Endothelial cell of umbilical vein (primary cell): ENCODE results near the gene CNR2. TPM values are rescaled to one million over a fixed set of nuclear protein-coding genes. Genes with fewer than 3 reads are reported as not detected.

Experiments
- BruUV-seq: library from RNA; stranded (reverse); fragments of 400-500 nt; replicated peaks from 2 replicates; lab custom pipeline; 2021; lab: Mats Ljungman, UMichigan
- CTCF ChIA-PET: fragments of 300-600, 350-600 bp; sonication (Branson Sonifier 250); formaldehyde crosslinking; loops from one replicate; lab custom pipeline; 2021; ENCODE audit warnings: antibody characterized with exemption, inconsistent platforms; lab: Charles Lee
- POLR2A ChIA-PET: fragments of 300-600, 350-600 bp; sonication (Branson Sonifier 250); formaldehyde crosslinking; loops from one replicate; lab custom pipeline; 2021; ENCODE audit warnings: antibody characterized with exemption, inconsistent platforms; lab: Charles Lee
- DNase-seq: peaks from one replicate; pipeline ENCODE4 v3.0.0-alpha.2; 2011; ENCODE audit warnings: low read depth, low spot score
- FAIRE-seq: peaks from 2 replicates; lab custom pipeline; 2011; peaks lifted over from hg19 to GRCh38; lab: Jason Lieb, UNC
- H2AFZ ChIP-seq: 2 replicates; pipeline ENCODE4 v1.6.0; 2012; ENCODE audit warnings: low read depth, low read length, control low read depth, inconsistent platforms
- H3K27ac ChIP-seq: 2 replicates; pipeline ENCODE4 v1.5.1; 2011; ENCODE audit warnings: low read depth, mild to moderate bottlenecking, control low read depth, low read length, moderate library complexity; ENCODE audit not compliant: insufficient read depth
- H3K27me3 ChIP-seq, 2 experiments: 2 replicates each; pipeline versions ENCODE4 v1.6.0 to v1.6.1; 2011; ENCODE audit warnings: low read length in 2 of 2, mixed read lengths in 1 of 2; ENCODE audit not compliant: control insufficient read depth in 2 of 2, insufficient read depth in 2 of 2
- H3K36me3 ChIP-seq, 2 experiments: 2 replicates in 1 of 2; 3 replicates in 1 of 2; pipeline ENCODE4 v1.5.1; 2011; ENCODE audit warnings: low read length in 2 of 2, mild to moderate bottlenecking in 1 of 2, moderate library complexity in 1 of 2; ENCODE audit not compliant: control insufficient read depth in 2 of 2, insufficient read depth in 2 of 2; ENCODE audit errors: extremely low read depth in 1 of 2
- H3K4me1 ChIP-seq: 3 replicates; pipeline ENCODE4 v1.5.1; 2011; ENCODE audit warnings: mild to moderate bottlenecking, low read length; ENCODE audit not compliant: control insufficient read depth, insufficient read depth; ENCODE audit errors: extremely low read depth
- H3K4me2 ChIP-seq: 2 replicates; pipeline ENCODE4 v1.6.1; 2011; ENCODE audit warnings: low read length, control low read depth, mixed read lengths; ENCODE audit not compliant: insufficient read depth
- H3K4me3 ChIP-seq, 3 experiments: fragments of 200-600 bp in 1 of 3; sonication (generic), shearing (Covaris generic) in 1 of 3; replicated peaks in 1 of 3; 2 replicates each; pipeline ENCODE4 v1.5.1; 2011 to 2016; ENCODE audit warnings: control low read depth in 3 of 3, low read length in 3 of 3, mild to moderate bottlenecking in 2 of 3, inconsistent platforms in 1 of 3, low read depth in 1 of 3, moderate library complexity in 1 of 3; ENCODE audit not compliant: insufficient read depth in 1 of 3
- H3K79me2 ChIP-seq: 2 replicates; pipeline ENCODE4 v1.6.0; 2012; ENCODE audit warnings: low read length, inconsistent platforms; ENCODE audit not compliant: control insufficient read depth, insufficient read depth
- H3K9ac ChIP-seq: replicated peaks from 2 replicates; pipeline ENCODE3; 2011; ENCODE audit warnings: low read length, control low read depth; ENCODE audit not compliant: insufficient read depth; ENCODE audit errors: extremely low read depth
- H3K9me1 ChIP-seq: replicated peaks from 3 replicates; pipeline ENCODE4 v1.6.0; 2011; ENCODE audit warnings: mild to moderate bottlenecking, low read length; ENCODE audit not compliant: control insufficient read depth, insufficient read depth; ENCODE audit errors: extremely low read depth
- H3K9me3 ChIP-seq: replicated peaks from 2 replicates; pipeline ENCODE4 v1.5.1; 2012; ENCODE audit warnings: low read length, inconsistent platforms; ENCODE audit not compliant: control insufficient read depth, insufficient read depth
- H4K20me1 ChIP-seq: replicated peaks from 2 replicates; pipeline ENCODE3; 2011; ENCODE audit warnings: mild to moderate bottlenecking, low read length; ENCODE audit not compliant: control insufficient read depth, insufficient read depth; ENCODE audit errors: extremely low read depth
- CTCF ChIP-seq, 2 donors: IDR thresholded peaks; 1 replicate in 1 of 2; 2 replicates in 1 of 2; pipeline ENCODE4 v1.5.1; 2011; ENCODE audit warnings: low read length in 2 of 2, mild to moderate bottlenecking in 2 of 2, moderate library complexity in 2 of 2, control low read depth in 1 of 2, inconsistent platforms in 1 of 2, low read depth in 1 of 2; ENCODE audit not compliant: insufficient read depth in 1 of 2; ENCODE audit errors: extremely low read depth in 1 of 2
- EZH2 ChIP-seq: IDR thresholded peaks from 2 replicates; pipeline ENCODE4 v1.6.1; 2012; ENCODE audit warnings: borderline replicate concordance, low read depth, mild to moderate bottlenecking, moderate library complexity, low read length, inconsistent platforms; ENCODE audit not compliant: severe bottlenecking
- FOS ChIP-seq: IDR thresholded peaks from 2 replicates; pipeline ENCODE4 v1.6.1; 2011; ENCODE audit warnings: mild to moderate bottlenecking, low read length, moderate library complexity, borderline replicate concordance; ENCODE audit not compliant: insufficient read depth
- GATA2 ChIP-seq: IDR thresholded peaks from 2 replicates; pipeline ENCODE4 v1.7.0; 2011; ENCODE audit warnings: low read depth, mild to moderate bottlenecking, moderate library complexity, mixed read lengths, low read length; ENCODE audit not compliant: insufficient read length, insufficient read depth
- JUN ChIP-seq: IDR thresholded peaks from 2 replicates; pipeline ENCODE4 v1.6.1; 2011; ENCODE audit warnings: borderline replicate concordance, low read depth; ENCODE audit not compliant: insufficient read length, insufficient read depth
- MAX ChIP-seq: IDR thresholded peaks from 2 replicates; pipeline ENCODE4 v1.6.1; 2011; ENCODE audit not compliant: insufficient read depth, insufficient read length
- MYC ChIP-seq: IDR thresholded peaks from one replicate; pipeline ENCODE4 v1.6.1; 2011; ENCODE audit warnings: mild to moderate bottlenecking, low read depth, low read length
- POLR2A ChIP-seq: IDR thresholded peaks from 2 replicates; pipeline ENCODE4 v1.6.1; 2012; ENCODE audit warnings: low read depth, mild to moderate bottlenecking, control low read depth, low read length
- POLR2AphosphoS5 ChIP-seq: IDR thresholded peaks from 2 replicates; pipeline ENCODE4 v1.6.1; 2012; ENCODE audit warnings: low read depth, mild to moderate bottlenecking, control low read depth, low read length, moderate library complexity; ENCODE audit not compliant: insufficient read depth
- dilution Hi-C: fragments of 300-500 bp; cut with MboI; formaldehyde crosslinking; loops from one replicate; pipeline ENCODE4 v1.15.0; 2019; ENCODE audit warnings: low sequenced_read_pairs; ENCODE audit not compliant: extremely low pct_ligation_motif_present
- intact Hi-C: fragments of 100-400 bp; cut with micrococcal nuclease; formaldehyde crosslinking; loops from one replicate; pipeline ENCODE4 v1.10.0; 2022
- polyA plus RNA-seq, 4 experiments: library from polyadenylated mRNA; depleted of rRNA in 3 of 4; stranded (reverse) in 3 of 4; unstranded in 1 of 4; fragments of >200 nt; gene quantifications; 2 replicates each; pipeline versions ENCODE4 v1.2.1 to v1.2.3, GENCODE V29; 2011 to 2012; ENCODE audit warnings: missing spikeins in 1 of 4
- total RNA-seq: library from RNA; stranded (reverse); gene quantifications from 2 replicates; pipeline ENCODE4 v1.2.3, GENCODE V29; 2021

The CNR2 gene
- total and polyA plus RNA-seq, 2 donors (not counting 3 experiments of a cell fraction or from before 2014, with no cell fraction given): not detected

- Histone ChIP-seq H3K27me3 (no peaks in the 10 kb centered on the region), H3K79me2 (no peaks in the 10 kb centered on the region), H2AFZ (no peak overlapping the region), H4K20me1 (no peaks in the 10 kb centered on the region), H3K4me3 (no peak overlapping the region), H3K4me1 (no peaks in the 10 kb centered on the region), H3K36me3 (no peaks in the 10 kb centered on the region), H3K9me3 (peaks cover 3% of the 10 kb centered on the region), H3K9me1 (no peaks in the 10 kb centered on the region), H3K4me2 (no peak overlapping the region), H3K27ac (no peak overlapping the region), H3K9ac (no peak overlapping the region)
- no TSS peak for BruUV-seq
- CTCF ChIA-PET: no interaction called here
- POLR2A ChIA-PET: no interaction called here
- intact Hi-C loops (no loop called here), dilution Hi-C loops (no loop called here)
- DNase-seq: no peak
- no peak for TF ChIP-seq POLR2AphosphoS5
- no peak for FAIRE-seq
Observed at GRCh38 chr1:23875382-23875781, 37.8 kb downstream of the CNR2 start.

GRCh38 chr1:23872421-23872820 lies 40.7 kb downstream of the CNR2 start:
- CTCF ChIA-PET: interaction anchor here (1.0 kb wide), 1 partner anchor 101 kb away, joined by 3 read pairs; no protein-coding TSS in a partner anchor
- Histone ChIP-seq H3K9me1 (no peaks in the 10 kb centered on the region), H3K27me3 (peaks cover 3% of the 10 kb centered on the region in 2 experiments), H2AFZ (no peak overlapping the region), H3K9ac (no peak overlapping the region), H3K4me2 (no peak overlapping the region), H3K79me2 (no peaks in the 10 kb centered on the region), H3K4me3 (no peak overlapping the region), H3K9me3 (no peaks in the 10 kb centered on the region), H3K36me3 (no peaks in the 10 kb centered on the region), H3K4me1 (peaks cover 4% of the 10 kb centered on the region), H3K27ac (no peak overlapping the region), H4K20me1 (no peaks in the 10 kb centered on the region)
- FAIRE-seq (no peak), DNase-seq (no peak)
- intact Hi-C loops: no loop called here
- POLR2A ChIA-PET: no interaction called here
- dilution Hi-C loops: no loop called here
- BruUV-seq: no TSS peak
- no peak for TF ChIP-seq JUN
- no peak for TF ChIP-seq POLR2AphosphoS5
- TF ChIP-seq MYC: no peak
- no peak for TF ChIP-seq FOS
- no peak for TF ChIP-seq GATA2
- TF ChIP-seq CTCF (IDR thresholded peaks at IDR 0.05; ENCODE audit: extremely low read depth in 1 of 2, insufficient read depth in 1 of 2, low read depth in 1 of 2, low read length in 2 of 2): no peak
- no peak for TF ChIP-seq EZH2
- TF ChIP-seq MAX: no peak
- TF ChIP-seq POLR2A: no peak
